GM18505 (cell line): ENCODE results near the gene MT1E.
A peak's percentile ranks its signal among the peaks of the same experiment; 100 is the strongest.

ENCODE experiments used
- ATAC-seq: cut with Tn5 transposase; IDR thresholded peaks from one replicate; pipeline ENCODE4 v1.9.1; 2021; ENCODE audit not compliant: unreplicated experiment
- POLR2A ChIP-seq: IDR thresholded peaks from 4 replicates; pipeline ENCODE4 v1.6.1; 2011; ENCODE audit warnings: borderline replicate concordance; ENCODE audit not compliant: insufficient read depth, insufficient read length; ENCODE audit errors: extremely low read depth

MT1E gene

DNA sequence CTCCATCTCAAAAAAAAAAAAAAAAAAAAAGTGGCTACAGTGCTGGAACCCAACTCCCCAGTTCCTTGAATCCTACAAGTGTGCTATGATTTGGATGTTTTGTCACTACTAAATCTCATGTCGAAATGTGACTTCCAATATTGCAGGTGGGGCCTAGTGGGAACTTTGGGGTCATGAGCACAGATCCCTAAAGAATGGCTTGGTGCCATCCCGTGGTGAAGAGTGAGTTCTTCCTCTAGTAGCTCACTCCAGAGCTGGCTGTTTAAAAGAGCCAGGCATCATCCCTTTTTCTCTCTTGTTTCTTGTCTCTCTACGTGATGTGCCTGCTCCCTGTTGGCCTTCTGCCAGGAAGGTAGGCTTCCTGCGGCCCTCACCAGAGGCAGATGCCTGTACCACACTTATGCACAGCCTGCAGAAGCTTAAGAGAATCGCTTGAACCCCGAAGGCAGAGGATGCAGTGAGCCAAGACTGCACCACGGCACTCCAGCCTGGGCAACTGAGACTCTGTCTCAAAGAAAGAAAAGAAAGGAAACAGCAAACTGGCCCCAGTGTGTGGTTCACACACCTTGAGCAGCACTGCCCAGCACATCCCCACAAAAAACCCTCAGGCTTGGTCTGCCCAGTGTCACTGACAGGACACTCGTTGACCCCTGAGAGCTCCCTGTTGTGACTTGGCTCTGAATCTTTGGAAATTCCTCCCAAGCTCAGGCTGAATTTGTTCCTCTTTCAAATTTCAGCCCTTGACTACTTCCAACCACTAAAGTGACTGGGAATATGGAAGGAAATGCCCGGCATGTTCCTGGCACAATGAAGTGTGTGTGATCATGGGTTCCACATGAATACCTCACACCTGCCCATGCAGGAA is 3.1 kb downstream of the MT1E start:
- ATAC-seq = no peak
- no peak for TF ChIP-seq POLR2A

DNA sequence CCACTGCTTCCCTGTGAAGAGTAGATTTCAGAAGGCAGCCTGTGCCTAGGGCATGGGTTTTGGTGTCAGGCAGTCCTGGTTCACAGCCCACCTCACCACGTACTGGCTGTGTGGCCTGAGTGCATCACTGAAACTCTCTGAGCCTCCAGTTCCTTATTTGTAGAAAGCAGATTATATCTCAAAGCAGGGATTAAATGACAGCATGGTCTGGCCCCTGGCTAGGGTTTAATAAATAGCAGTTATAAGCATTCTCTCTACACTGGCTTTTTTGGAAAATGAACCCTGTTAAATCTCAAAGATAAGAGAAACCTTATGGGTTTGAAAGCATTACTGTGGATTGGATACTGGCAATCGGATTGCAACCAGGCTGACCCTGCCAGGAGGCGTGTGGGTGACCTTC is 4.0 kb downstream of the MT1E start:
- ATAC-seq = no peak
- no peak for TF ChIP-seq POLR2A

DNA sequence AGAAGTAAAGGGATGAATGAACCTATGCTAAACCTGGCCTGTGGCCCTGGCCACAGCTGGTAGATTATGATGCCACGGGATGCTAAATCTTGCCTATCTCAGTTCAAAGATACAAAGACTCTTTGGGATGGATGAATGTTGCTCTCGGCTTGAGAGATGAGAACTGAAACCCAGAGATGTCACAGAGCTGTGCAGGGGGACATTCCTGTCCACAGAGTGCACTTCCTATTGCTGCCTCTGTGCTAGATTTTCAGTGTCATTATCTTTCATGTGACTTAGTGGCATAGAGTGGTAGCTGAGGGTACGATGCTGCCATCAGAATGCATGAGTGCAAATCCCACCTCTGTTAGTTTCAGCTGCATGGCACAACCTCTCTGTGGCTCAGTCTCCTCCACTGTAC is 4.6 kb downstream of the MT1E start:
- TF ChIP-seq POLR2A = no peak
- ATAC-seq = peak; percentile 76

- ATAC-seq = no peak
- TF ChIP-seq POLR2A = no peak
Measured at GRCh38 chr16:56631197-56631596, 5.6 kb downstream of the MT1E start.

GRCh38 chr16:56631832-56632155 is 6.2 kb downstream of the MT1E start:
- no peak for TF ChIP-seq POLR2A
- ATAC-seq = no peak

GRCh38 chr16:56632156-56632847 is 6.7 kb downstream of the MT1E start, which contains the start of gene MT1M:
TSS of gene MT1M (plus strand) at chr16:56632659. CDS start at chr16:56632732, 73 bp downstream.
- TF ChIP-seq POLR2A = no peak
- ATAC-seq = no peak

- TF ChIP-seq POLR2A = no peak
- ATAC-seq = no peak
Measured at GRCh38 chr16:56632848-56633365, 7.3 kb downstream of the MT1E start.

- no peak for ATAC-seq
- no peak for TF ChIP-seq POLR2A
Measured at GRCh38 chr16:56633535-56633934, 8.0 kb downstream of the MT1E start.

GRCh38 chr16:56634715-56635440 is 9.3 kb downstream of the MT1E start:
- no peak for TF ChIP-seq POLR2A
- ATAC-seq = no peak

GRCh38 chr16:56635441-56635967 is 9.9 kb downstream of the MT1E start:
- no peak for ATAC-seq

DNA sequence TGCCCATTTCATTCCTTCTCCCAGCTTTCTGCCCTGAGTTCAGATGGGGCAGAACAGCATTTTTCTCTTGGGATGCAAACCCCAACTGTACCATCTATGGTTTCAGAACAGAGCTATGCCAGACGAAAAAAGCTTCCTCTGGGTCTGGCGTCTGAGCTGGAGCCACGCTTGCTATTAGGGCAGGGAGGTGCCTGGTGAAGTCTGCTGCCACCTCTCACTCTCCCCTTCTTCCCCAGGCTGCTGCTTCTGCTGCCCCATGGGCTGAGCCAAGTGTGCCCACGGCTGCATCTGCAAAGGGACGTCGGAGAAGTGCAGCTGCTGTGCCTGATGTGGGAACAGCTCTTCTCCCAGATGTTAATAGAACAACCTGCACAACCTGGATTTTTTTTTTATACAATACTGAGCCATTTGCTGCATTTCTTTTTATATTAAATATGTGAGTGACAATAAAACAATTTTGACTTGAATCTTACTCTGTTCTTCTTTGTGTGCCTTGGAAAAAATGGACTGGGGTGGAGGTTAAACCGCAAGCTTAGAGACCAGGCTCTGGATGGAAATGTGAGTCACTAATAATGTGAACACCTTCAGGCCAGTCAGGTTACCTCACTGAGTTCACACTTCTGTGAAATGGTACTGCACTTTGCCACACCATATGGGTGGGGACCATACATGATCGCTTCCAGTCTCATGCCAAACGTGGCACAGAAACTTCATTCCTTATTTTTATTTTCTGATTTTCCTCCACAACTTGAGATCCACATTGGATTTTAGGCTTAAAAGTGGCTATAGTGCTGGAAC is 11.2 kb downstream of the MT1E start:
- no peak for TF ChIP-seq POLR2A
- no peak for ATAC-seq

More at GRCh38 chr16:56635441-56635967, 9.9 kb downstream of the MT1E start:
- TF ChIP-seq POLR2A = no peak

- ATAC-seq = no peak
- no peak for TF ChIP-seq POLR2A
Measured at GRCh38 chr16:56637814-56638750, 12.5 kb downstream of the MT1E start, which contains the start of gene MT1A. TSS of gene MT1A (plus strand) at chr16:56638666. CDS start at chr16:56638739, 73 bp downstream.

GRCh38 chr16:56639045-56639444 is 13.5 kb downstream of the MT1E start:
- no peak for ATAC-seq
- TF ChIP-seq POLR2A = no peak
